GM19463 (cell line): ENCODE results near the gene WASF2.
A peak's percentile ranks its signal among the peaks of the same experiment; 100 is the strongest.
"Not testable (repeated sequence)": the region's sequence is repeated elsewhere in the genome, so short reads cannot be mapped to it uniquely, and the experiment has no call there.

ENCODE experiments used
- ATAC-seq: cut with Tn5 transposase; IDR thresholded peaks from one replicate; pipeline ENCODE4 v1.9.1; 2021; ENCODE audit warnings: mild to moderate bottlenecking, moderate library complexity; ENCODE audit not compliant: unreplicated experiment

WASF2 gene

GRCh38 chr1:27428316-27429028 lies 61.5 kb downstream of the WASF2 start:
- no peak for ATAC-seq

DNA sequence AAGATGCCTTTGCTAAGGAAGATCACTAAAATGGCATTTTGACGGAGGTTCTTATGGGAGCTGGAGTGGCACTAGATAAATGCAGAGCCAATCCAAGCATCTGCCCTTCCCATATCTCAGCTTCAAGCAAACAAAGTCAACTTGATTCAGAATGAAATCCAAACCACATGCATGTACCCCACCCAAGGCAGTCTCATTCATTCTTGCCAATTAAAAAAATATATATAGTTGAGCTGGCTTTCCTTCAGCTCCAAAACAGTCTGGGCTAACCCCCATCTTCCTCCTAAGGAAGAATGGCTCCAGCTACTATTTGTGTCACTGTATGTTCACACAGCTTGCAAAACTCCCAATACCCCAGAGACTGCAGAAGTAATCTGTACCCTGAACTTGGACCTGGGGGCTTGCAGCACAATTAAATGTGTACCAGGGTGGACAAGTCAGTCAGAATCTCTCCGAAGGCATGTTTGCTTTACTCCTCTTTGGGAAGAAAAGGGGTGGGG lies 62.1 kb downstream of the WASF2 start:
- ATAC-seq: no peak

DNA sequence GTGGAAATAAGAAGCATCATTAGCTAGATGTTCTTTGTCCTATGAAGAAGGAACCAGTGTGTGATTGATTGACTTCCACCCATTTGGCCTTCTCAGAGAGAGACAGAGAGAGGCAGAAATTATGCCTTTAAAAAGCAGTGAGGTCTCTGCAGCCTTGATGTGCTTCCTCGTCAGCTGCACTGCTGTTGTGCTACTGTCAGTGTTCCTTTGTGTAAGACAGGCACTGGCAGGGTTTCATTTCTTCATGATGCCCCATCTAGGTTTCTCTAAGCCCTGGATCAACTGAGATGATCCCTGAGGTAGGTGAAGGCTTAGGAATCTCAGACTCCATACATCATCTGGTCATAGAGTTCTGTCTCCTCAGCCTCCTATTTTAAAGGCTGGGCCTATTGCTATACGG lies 62.6 kb downstream of the WASF2 start:
- no peak for ATAC-seq

DNA sequence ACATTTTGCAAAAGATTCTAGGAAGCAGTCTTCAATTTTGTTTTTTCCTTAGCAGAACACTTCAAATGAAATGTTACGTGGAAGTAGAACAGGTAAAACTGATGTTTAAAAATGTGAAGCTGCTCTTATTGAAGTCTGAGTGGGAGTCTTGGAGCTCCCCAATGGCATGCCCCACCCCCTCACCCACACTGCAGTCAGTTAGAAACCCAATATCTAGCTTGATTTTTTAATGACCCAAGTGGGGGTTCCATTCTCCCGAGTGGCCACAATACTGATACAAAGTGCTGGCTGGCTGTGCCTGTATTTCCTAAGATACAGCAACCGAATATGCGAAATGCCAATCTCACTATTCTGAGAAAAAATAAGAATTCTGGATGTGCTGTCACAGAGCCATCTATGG lies 66.3 kb downstream of the WASF2 start:
- no peak for ATAC-seq

DNA sequence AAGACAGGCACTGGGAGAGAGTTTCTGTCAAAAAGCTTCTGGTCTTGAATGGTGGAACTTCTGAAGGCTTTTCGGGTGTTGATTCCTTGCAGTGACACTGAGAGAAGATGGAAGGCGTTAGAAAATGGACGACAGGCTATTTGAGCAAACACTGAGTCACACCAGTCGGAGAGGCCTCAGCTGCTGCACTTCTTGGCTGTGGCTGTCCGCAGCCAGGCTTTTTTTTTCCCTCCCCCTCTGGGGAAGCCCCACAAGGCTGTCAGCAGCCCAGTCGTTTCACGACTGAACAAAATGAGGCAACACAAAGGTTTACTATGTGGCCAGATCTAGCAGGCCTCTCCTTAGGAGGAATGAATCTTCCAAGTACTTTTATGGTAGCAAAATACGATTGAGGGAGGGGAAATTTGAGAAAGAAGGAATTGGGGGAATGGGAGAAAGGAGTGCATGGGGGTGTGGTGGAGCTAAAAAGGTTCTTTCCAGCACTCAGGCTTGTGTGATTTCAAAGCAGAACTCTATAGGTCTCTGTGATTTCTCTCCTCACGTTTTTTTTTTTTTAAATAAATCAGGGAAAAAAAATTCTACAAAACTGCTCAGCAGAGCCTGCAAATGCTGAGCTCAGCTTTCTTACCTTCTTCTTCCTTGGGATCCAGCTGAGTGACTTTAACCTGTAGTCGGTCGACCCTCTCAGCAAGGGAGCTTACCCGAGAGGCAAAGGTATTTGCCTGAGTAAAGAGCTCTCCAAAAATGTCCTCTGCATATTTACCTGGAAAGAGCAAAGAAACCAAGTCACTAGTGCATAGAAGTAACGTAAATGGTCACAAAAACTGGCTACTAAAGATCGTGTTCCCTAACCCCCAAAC lies 71.4 kb downstream of the WASF2 start:
- no peak for ATAC-seq

DNA sequence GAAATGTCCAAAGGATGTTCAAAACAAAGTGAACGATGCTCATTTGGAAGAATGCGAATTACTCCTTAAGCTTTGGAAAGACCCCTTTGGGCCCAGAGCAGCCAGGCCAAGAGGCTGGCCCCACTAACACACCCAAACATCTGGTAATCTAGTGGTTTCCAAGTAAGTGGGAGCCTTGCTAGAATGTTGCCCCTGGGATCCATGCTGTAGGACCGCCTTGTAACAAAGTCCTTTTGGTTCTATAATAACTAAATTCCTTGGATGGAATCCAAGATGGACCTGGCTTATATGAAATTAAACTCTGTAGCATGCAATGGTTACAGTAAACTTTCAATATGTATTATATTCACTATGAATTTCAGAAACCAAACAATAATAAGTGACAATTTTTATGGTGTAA lies 72.3 kb downstream of the WASF2 start:
- no peak for ATAC-seq

DNA sequence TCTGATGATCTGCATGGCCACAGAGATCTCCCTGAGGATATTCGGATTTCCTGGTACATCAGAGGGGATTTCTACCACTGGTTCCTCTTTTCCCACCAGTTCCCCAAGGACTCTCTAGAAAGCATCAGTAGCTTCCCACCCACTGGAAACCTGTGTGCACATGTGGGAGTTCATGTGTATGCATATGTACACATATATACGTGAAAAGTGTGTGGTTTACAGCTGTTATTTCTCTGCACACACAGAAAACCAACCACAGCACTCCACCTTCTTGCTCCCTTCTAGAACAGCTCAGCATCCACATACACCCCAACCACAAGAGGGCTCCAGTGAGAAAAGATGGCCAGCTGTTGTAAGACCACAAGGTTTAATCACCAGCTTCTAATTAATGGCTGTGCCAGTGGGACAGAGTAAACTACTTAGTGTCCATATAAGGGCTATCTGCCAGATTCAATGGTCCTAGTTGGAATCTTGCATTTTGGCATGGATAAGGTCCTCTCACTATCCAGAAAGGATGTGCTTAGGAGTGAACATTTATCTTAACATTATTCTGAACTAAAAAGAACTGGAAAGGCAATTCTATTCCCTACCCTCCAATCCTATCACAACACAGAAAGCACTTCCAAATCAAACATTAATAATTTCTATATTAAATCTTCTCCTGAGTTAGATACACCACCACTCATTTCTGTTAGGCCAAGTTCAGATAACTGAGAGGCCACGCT lies 73.4 kb downstream of the WASF2 start:
- no peak for ATAC-seq

DNA sequence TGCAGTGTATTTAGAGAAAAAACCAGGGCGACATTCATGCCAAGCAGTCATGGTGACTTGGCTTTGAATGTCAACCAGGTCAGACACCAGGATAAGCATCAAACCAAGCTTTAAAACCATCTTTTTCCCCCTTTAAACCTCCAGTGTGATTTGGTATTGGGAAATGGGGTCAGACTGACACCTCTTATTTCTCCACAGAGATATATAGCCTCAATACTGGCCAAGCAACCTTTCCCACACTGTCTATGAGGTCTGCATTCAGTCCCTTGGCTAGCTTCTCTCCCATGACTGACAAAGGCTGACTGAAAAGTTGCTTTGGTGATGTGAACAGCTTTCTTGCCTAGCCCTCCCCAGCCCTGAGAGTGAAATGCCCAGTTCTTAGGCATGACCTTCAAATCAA lies 75.9 kb downstream of the WASF2 start:
- ATAC-seq: no peak

- ATAC-seq: no peak
Observed at GRCh38 chr1:27413004-27413403, 77.0 kb downstream of the WASF2 start.

DNA sequence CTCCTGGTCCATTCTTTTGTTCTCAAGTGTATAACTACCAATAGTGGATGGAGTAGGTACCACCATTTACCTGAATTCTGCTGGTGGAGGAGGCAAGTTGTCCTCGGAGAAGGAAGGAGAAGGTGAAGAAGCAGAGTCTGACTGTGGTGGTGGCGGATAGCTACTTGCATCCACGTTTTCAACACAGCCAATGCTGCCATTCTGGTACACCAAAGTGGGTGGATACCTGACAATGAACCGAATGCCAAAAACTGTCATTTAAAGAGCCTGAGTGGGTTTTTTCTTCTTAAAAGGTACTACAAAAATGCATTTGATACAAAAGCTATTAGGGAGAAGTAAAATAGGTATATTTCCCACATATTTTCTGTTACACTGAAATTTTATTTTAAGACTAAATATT lies 77.5 kb downstream of the WASF2 start:
- no peak for ATAC-seq

GRCh38 chr1:27410709-27411108 lies 79.3 kb downstream of the WASF2 start:
- no peak for ATAC-seq

DNA sequence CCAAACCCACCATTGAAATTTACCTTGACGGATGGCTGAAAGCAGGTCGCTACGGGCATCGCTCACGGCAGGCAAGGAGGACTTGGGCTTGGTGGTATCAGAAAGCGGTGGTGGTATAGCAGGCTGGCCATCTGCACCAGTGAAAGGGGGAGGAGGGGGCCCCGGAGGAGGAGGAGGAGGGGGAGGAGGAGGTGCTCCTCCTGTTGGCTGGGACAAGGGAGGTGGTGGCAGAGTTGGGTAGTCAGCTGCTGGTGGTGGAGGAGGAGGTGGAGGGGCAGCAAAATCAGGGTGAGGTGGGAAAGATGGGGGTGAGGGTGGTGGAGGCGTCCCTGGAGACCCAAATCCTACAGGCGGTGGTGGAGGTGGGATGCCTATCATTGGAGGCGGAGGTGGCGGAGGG lies 80.3 kb downstream of the WASF2 start:
- no peak for ATAC-seq

DNA sequence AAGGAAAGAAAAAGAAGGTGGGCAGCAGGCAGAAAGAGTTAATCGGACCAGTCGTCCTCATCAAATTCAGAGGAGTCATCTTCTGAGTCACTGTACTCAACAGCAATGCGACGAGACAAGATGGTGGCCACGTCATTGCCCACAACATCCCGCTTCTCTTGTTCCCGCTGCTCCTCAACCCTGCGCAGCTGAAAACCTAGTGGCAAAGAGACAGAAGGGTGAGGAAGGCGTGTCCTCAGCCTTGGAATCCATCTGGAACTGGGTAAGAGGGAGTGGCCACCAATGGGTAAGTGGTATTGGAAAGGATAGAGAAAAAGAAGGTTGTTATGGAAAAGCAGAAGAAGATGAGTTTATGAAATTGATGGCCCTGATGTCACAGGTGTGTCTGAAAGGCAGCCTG lies 81.8 kb downstream of the WASF2 start:
- no peak for ATAC-seq

- ATAC-seq: not testable (repeated sequence)
Observed at GRCh38 chr1:27406791-27407190, 83.2 kb downstream of the WASF2 start.

GRCh38 chr1:27406362-27406680 lies 83.6 kb downstream of the WASF2 start:
- ATAC-seq: no peak

GRCh38 chr1:27405598-27406361 lies 84.2 kb downstream of the WASF2 start:
- ATAC-seq: not testable (repeated sequence)

GRCh38 chr1:27405074-27405473 lies 84.9 kb downstream of the WASF2 start:
- no peak for ATAC-seq

DNA sequence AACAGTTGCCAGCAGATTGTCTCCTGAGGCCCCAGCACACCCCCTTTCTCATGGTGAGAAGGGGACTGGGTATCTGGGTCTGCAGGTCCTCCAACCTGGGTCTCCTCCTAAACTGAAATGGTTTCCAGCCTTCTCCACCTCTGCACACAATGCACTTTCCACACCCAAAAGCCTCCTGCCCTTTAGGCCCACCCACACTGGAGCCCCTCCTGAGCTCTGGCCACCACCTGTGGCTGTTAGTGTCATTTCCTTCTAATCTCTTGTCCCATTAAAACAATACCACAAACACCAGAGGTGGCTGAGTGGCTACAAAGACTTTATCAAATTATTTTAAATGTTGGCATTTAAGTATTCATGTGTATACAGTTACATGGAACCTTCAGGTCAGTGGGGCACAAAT lies 86.0 kb downstream of the WASF2 start:
- ATAC-seq: peak; percentile 13

- ATAC-seq: peak; percentile 56
Observed at GRCh38 chr1:27403065-27403726, 86.8 kb downstream of the WASF2 start.

DNA sequence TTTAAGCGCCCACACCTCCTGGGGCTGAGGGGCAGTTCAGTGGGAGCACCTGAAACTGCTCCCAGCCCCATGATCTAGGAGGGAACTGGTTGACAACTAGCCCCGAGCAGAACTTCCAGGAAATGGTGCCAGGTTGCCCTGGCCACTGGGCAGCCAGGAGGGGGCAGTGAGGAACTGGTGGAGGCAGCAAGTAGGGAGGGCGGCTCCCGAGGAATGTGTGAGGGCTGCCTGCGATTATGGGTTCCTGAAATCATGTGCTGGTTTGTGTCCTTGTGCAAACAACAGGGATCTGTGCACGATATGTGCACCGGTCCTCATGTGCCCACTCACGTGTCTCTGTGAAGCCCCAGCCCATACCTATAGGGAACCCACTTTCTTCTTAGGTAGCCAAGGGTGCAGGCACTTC lies 87.6 kb downstream of the WASF2 start:
- no peak for ATAC-seq
